K562 (cell line): Measurements from ENCODE around the gene LRRC75A. TPM values are rescaled to one million over a fixed set of nuclear protein-coding genes. Genes with fewer than 3 reads are reported as not detected.

Source experiments
- ARHGAP35 ChIP-seq: fragments of 450-650 bp; IDR thresholded peaks from 2 replicates; pipeline ENCODE4 v1.6.1; 2018; ENCODE audit not compliant: partially characterized antibody
- BHLHE40 ChIP-seq: IDR thresholded peaks from 2 replicates; pipeline ENCODE4 v1.6.1; 2011; ENCODE audit warnings: low read length, improper control_type of control experiment
- HDGF ChIP-seq: fragments of 450-650 bp; IDR thresholded peaks from 2 replicates; pipeline ENCODE4 v1.6.1; 2016
- KLF16 ChIP-seq: IDR thresholded peaks from 2 replicates; pipeline ENCODE4 v1.6.1; 2016; ENCODE audit warnings: antibody characterized with exemption
- LARP7 ChIP-seq: fragments of 450-650 bp; IDR thresholded peaks from 2 replicates; pipeline ENCODE4 v1.6.1; 2016
- MEF2A ChIP-seq: IDR thresholded peaks from 2 replicates; pipeline ENCODE4 v1.6.1; 2011; ENCODE audit warnings: low read depth, mild to moderate bottlenecking, low read length, moderate library complexity; ENCODE audit not compliant: control insufficient read depth
- PKNOX1 ChIP-seq: fragments of 450-650 bp; IDR thresholded peaks from 2 replicates; pipeline ENCODE4 v1.6.1; 2016
- RCOR1 ChIP-seq, 2 experiments: IDR thresholded peaks; 2 replicates each; pipeline ENCODE4 v1.6.1; 2012; ENCODE audit warnings: low read depth in 2 of 2, low read length in 2 of 2, borderline replicate concordance in 1 of 2, improper control_type of control experiment in 1 of 2
- RFX7 ChIP-seq: fragments of 250-450 bp; sonication (Bioruptor Pico); IDR thresholded peaks from 2 replicates; pipeline ENCODE4 v1.5.1; 2021; ENCODE audit warnings: mild to moderate bottlenecking
- SFPQ ChIP-seq: fragments of 200-400 bp; formaldehyde crosslinking; IDR thresholded peaks from 2 replicates; pipeline ENCODE4 v1.6.1; 2017; ENCODE audit warnings: mild to moderate bottlenecking, low read depth, low read length, moderate library complexity
- TFAP4 ChIP-seq: sonication (generic); formaldehyde crosslinking; IDR thresholded peaks from 2 replicates; pipeline ENCODE4 v1.8.0; 2022; ENCODE audit warnings: missing genetic modification reagents, mild to moderate bottlenecking, moderate library complexity, borderline replicate concordance
- TFE3 ChIP-seq: fragments of 450-650 bp; formaldehyde crosslinking; IDR thresholded peaks from 2 replicates; pipeline ENCODE4 v1.4.0; 2020; ENCODE audit warnings: mild to moderate bottlenecking, mixed read lengths
- ZFP30 ChIP-seq: fragments of 250-450 bp; sonication (Bioruptor Pico); IDR thresholded peaks from 2 replicates; pipeline ENCODE4 v1.8.0; 2022; ENCODE audit warnings: moderate library complexity, mild to moderate bottlenecking, inconsistent platforms, borderline replicate concordance
- ZNF217 ChIP-seq: sonication (generic); formaldehyde crosslinking; IDR thresholded peaks from 2 replicates; pipeline ENCODE4 v1.8.0; 2022; ENCODE audit warnings: mild to moderate bottlenecking, missing genetic modification reagents
- ZNF695 ChIP-seq: fragments of 450-650 bp; formaldehyde crosslinking; IDR thresholded peaks from 2 replicates; pipeline ENCODE4 v1.4.0; 2020; ENCODE audit warnings: mild to moderate bottlenecking, moderate library complexity
- polyA plus RNA-seq, 8 experiments: library from polyadenylated mRNA; depleted of rRNA in 4 of 8; stranded (reverse) in 5 of 8; unstranded in 3 of 8; fragments of >200 nt; fragmentation: Nextera tagmentation in 2 of 8; fragmentation: Illumina TruSeq in 1 of 8; extraction: Ambion mirVana in 2 of 8; extraction: Trizol in 1 of 8; gene quantifications; 2 replicates each; pipeline versions ENCODE4 v1.2.1 to v1.2.3, GENCODE V29; 2011 to 2014; ENCODE audit warnings: inconsistent platforms in 1 of 8, missing spikeins in 1 of 8
- total RNA-seq, 7 experiments: library from RNA; depleted of rRNA in 6 of 7; stranded (reverse); fragments of >200 nt in 6 of 7; fragmentation: Illumina TruSeq in 2 of 7; extraction: Trizol in 2 of 7; gene quantifications; 2 replicates each; pipeline versions ENCODE4 v1.2.1 to v1.2.3, GENCODE V29; 2011 to 2021; ENCODE audit warnings: low replicate concordance in 1 of 7

The LRRC75A gene
- total and polyA plus RNA-seq, 9 of the 15 experiments (the other 6 are each of a cell fraction or from before 2014, with no cell fraction given) = 0.04 to 0.34 (median 0.08) TPM; not detected in 5

GRCh38 chr17:16444258-16444886 lies 47.6 kb downstream of the LRRC75A start (continued):
- TF ChIP-seq SFPQ (no peak), RCOR1 (IDR thresholded peaks at IDR 0.05; ENCODE audit: borderline replicate concordance in 1 of 2, low read depth in 2 of 2, low read length in 2 of 2) (no peak), TFE3 (CRISPR knock-in tag) (no peak), KLF16 (no peak), BHLHE40 (no peak), RFX7 (no peak), ARHGAP35 (no peak), ZNF695 (CRISPR knock-in tag) (no peak), TFAP4 (0 out of 2 replicates have a peak, but pooled peaks have one; percentile 36), PKNOX1 (no peak), LARP7 (no peak), MEF2A (no peak), HDGF (no peak), ZNF217 (no peak), ZFP30 (no peak)
